DMS79 (cell line): ENCODE results near the gene ACVR1.

ENCODE experiments used
- DNase-seq: peaks from one replicate; lab custom pipeline; 2025; lab: John Stamatoyannopoulos, UW

The ACVR1 gene

DNA sequence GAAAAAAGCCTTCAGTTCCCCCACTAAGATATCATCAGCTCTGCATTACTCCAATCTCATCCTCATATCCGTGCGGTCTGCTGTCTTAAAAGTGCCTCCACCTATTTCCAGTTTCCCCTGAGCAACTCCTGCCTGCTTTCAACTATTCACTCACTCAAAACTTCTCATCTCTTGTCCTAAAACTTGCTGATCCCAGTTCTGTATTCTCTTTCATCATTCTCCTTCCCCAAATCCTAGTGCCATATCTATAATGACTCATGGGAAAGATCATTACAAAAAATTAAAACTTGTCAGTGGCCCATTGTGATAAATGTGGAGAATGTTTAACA lies 20.0 kb downstream of the ACVR1 start:
- no peak for DNase-seq

DNA sequence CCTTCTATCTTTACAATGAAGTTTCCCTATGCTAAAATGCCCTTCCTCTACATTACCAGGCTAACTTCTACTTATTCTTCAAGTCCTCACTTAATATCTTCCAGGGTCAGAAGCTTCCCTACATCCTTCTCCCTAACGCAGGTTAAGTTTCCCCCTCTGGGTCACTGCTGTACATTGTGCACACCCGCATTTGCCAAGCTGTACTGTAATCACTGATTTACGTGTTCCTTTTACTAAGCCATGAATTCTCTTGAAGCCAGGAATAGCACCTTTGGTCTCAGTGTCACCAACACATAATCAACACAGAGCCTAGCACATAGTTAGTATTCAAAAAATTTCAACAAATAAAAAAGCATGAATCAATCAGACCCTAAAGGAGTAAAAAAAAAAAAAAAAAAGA lies 22.3 kb downstream of the ACVR1 start:
- DNase-seq = no peak

DNA sequence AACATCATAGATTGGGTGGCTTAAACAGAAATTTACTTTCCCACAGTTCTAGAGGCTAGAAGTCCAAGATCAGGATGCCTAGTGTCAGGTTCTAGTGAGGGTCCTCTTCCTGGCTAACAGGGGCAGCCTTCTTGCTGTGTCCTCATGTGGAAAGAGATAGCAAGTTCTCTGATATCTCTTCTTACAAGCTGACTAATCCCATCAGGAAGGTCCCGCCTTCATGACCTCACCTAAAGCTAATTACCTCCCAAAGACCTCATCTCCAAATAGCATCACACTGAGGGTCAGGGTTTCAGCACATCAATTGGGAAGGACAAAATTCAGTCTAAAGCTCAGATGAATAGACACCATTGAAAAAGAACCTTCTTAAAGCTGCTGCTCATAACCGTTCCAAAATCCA lies 22.9 kb downstream of the ACVR1 start:
- no peak for DNase-seq

DNA sequence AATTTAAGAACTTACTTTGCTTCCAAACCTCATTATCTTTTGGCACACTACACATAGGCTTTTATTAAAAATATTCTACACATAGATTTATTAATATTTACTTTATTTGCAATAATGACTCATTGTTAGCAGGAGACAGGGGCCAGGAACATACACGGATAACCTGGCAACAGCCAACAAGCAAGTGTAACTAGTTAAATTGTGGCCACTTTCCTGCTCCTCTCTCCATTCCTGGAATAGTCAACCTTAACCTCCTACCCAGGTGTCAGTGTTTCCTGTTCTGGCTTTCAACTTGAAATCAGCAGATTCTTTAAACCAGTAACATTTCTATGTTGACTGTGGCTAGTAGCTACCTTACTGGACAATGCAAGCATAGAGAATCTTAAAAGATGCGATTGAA lies 26.5 kb downstream of the ACVR1 start:
- DNase-seq = no peak

DNA sequence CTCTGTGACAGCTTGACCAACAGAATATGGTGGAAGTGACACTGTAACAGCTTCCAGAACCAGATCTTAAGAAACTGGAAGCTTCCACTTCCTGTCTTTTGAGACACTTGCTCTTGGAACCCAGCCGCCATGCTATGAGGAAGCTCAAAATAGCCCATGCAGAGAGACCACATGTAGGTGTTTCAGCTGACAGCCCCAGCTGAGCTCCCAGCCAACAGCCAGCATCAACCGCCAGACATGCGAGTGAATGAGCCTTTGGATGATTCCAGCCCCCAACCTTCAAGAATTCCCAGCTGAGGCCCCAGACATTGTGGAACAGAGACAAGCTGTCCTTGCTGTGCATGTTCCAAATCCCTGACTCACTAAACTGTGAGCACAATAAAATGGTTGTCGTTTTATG lies 27.9 kb downstream of the ACVR1 start:
- no peak for DNase-seq

DNA sequence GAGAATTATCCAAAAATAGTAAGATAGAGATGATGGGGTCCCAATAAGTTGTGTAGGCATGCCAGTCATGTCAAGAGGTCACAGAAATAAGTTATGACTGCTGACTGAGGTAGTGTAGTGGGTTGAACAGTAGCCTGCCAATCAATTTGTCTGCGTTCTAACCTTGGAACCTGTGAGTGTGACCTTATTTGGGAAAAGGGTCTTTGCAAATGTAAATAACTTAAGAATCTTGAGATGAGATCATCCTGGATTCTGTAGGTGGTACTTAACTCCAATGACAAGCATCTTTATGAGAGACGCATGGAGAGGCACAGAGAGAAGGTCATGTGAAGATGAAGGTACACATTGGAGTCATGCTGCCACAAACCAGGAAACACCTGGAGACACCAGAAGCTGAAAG lies 31.0 kb downstream of the ACVR1 start:
- no peak for DNase-seq

DNA sequence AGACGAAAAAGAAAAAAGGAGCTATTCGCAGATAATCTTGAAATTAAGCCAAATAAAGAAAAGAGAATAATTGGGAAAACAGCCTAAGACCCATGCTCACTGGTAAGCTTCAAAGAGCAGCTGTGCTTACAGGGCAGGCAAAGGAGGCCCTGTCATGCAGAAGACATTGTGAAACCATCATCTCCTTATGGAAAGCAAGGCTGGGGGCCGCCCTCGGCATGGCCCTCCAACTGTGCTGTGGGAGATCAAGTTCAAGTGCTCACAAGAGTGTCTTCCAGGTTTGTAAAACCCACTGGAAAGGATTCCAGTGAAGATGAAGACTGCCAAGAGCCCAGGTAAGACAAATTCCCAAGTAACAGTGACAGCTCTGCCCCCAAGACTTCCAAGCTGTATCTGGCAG lies 32.2 kb downstream of the ACVR1 start:
- DNase-seq = peak; percentile 81

DNA sequence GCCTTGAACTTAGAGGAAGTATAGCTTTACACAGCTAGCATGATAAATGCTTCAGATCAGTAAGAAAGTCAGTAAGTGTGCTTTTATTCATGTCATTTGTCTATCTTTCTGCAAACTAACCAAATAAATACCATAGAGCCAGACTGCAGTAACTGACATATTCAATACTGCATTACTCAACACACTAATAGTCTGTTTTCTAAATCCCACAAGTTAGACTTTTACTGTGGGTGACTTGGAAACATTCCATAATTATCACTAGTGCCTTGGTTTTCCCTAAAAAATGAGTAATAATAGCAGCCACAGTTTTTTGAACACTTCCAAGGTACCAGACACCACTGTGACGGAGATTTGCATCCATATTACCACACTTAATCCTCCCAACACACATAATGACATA lies 33.0 kb downstream of the ACVR1 start:
- DNase-seq = no peak

DNA sequence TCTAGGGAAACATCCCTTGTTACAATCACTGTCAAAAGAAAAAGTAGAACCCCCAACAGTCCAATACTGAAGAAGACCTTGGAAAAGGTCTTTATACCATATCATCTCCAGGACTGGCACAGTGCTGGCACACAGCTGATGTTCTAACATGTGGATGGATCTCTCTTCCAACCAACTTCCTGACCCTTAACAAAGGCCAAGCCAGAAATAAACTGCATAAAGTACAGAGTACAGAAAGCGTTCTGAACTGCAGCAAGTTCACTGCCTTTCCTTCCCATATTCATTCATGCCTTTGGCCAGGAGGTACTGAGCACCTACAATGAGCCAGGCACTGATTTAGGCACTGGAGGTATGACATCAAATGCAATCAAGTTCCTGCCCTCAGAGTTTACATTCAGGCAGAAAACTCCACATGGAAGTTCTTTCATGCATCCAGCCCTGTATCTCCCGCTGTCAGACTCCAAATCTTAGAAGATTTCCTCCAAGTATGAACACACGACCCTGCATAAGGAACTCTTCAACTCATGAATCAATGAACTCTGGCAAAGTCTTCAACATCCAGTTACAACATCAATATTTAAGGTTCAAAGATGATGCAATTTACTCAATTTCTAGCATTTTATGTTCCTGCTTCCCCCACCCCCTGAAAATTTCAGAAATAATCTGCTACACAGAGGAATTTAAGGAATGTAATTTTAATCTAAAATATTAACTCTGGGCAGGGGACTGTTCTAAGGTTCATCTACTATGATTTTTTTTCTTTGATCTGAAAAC lies 33.8 kb downstream of the ACVR1 start:
- DNase-seq = no peak

DNA sequence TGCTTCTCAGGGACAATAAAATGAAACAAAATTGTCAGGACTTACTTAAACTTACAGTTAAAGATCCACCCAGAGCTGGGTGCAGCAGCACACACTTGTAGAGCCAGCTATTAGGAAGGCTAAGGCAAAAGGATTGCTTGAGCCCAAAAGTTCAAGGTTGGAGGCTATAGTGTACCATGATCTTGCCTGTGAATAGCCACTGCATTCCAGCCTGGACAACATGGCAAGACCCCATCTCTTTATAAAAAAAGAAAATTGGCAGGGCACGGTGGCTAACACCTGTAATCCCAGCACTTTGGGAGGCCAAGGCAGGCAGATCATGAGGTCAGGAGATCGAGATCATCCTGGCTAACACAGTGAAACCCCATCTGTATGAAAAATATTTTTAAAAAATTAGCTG lies 34.6 kb downstream of the ACVR1 start:
- no peak for DNase-seq

DNA sequence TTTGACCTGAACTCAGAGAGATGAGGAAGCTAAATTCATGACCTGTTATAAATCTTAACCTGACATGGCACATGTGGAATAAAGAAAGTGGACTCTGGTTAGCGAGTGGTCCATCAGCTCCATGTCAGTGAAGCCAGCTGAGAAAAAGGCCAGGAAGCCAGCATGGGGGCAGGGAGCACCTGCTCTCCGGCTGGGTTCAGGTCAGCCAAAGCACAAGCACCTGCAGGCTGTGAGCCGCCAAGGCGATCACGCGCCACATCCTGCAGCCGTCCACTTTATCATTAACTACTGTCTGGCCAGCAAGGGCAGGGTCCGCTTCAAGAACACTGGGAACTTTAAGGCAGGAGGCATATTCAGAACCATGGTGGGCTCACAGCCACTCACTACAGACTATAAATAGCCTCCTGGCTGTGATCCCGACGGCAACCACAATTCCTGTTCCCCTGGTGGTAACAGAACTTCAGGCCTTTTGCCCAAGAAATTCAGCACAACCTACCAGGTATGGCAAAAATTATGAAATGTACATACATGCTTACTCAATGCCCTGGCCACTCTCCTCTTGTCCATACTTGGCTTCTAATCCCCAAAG lies 35.5 kb downstream of the ACVR1 start:
- no peak for DNase-seq

DNA sequence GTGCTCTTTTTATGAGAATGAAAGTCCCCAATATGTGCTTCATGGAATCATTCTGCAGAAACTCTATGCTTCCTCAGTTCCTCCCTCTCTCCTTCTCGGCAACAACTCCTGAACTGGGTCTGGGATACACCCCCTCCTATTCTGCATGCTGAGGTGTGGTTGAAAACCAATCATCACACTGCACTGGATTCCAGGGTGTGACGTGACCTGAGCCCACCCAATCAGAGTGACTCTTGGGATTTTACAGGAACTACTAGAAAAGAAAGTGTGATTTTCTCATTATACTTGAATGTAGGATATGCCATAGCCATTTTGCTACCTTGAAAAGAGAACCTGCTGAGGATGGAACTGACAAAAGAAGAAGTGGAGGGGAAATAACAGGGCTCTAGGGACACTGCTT lies 36.3 kb downstream of the ACVR1 start:
- DNase-seq = no peak

DNA sequence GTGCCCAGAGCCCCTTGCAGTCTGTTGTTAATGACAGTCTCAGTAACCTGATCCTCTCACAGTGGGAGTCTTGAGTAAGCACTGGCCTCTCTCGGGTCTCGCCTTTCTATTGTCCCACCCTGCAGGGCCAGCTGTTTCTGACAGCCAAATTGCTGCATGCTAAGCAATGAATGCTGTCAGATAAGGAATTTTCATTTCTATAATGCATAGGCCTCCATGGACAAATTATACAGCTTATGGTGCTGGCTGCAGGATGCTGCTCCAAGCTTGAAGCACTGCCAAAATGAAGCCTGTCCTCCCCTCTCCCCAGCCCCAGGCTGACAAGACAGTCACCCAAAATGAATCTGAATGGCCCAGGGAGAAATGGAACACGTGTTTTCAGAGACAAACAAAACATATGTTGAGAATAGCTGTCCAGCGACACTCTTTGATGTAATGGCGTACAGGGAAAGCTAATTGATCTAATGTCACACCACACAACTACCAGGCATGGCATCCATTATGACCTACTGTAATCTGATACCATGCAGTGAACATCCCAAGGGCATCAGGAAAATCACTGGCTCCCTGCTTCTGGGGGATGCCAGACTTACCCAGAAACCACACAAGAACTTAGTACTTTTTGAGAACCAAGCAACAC lies 36.8 kb downstream of the ACVR1 start:
- peak; percentile 90 for DNase-seq

DNA sequence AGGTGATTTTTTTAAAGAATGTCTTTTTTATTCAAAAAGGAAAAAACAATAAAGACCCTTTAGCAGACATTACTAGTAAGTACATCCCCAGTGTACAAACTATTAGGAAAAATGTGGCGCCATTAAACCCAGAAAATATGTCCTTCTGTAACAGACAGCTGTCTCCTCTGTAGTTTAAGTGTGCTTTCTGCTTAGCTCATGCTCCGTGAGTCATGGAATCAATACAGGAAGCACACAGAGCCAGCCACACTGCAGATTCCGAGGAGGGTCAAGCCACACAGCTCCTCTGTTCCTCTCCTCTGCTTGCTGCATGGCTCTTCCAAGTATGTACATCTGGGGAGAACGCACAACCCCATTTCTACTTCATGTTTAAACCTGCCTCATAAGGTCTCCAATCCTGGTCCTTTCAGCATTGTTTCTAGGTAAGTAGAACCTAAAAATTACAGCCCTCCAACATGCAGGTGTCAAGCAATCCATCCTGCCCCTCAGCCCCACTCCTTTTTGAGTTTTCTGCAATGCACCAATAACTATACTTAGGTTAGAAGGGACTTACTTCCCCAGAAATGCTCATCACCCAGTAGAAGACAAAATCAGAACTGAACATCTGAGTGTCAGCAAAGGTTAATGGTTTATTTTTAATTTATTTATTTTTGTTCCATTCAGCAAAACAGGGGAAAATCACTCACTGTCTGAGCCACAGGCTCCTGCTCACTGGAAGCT lies 37.5 kb downstream of the ACVR1 start:
- DNase-seq = peak; percentile 78

DNA sequence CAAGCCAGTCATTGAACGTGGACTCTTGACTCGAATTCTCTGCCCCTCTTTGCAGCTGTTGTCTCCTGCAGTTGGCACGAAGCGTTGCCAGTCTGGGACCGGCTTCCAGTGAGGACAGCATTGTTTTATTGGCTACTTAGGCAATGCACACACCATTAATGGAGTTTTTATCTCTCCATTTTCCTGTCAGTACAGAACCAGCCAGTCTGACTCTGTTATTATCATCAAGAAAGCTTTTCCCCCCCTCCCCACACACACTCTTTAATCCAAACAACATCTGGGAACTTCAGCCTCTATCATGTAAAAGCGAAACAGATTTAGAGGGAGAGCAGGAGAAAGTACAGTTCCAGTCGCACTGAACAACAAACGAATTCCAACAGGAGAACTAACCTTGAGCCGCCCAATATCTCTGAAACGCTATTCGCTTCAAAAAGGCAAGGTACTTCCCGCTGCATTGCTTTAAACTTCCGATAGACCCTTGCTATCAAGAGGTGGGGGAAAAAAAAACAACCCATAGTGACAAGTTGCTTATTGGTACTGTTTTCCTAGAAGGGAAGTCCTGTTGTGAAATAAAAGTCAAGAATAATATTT lies 38.2 kb downstream of the ACVR1 start:
- DNase-seq = peak; percentile 89

DNA sequence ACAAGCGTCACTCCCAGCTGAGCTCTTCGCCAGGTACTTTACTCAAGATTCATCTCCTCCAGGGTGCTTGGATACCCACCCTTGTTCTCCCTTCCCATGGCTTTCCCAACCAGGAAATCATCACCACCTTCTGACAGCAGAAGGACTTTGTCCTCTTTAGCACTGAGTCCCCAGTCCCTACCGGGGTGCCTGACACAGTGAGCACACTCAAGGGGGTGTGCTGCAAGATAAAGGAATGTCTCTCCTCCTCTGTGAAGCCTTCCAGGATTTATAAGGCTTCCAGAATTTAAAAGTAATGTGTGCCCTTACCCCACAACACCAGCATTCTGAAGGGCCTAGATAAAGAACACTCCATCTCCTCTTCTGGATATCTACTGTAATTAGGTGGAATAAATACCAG lies 39.6 kb downstream of the ACVR1 start:
- no peak for DNase-seq

DNA sequence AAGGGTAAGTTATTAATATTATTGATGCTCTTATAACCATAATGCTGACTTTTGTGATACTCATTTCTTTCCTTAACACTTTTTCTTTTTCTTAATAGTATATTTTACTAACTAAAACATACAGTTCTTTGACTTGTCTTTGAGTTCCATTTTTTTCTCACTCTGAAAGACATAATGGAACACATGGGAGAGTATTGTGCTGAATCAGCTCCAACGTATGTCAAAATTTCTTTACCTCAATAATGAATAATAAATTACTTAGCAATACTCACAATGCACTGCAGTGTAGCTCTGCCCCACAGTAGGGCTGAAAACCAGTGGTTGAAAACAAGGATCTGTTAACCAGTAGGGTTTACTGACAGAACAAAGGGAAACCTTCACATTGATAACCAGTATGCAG lies 40.7 kb downstream of the ACVR1 start:
- DNase-seq = no peak

DNA sequence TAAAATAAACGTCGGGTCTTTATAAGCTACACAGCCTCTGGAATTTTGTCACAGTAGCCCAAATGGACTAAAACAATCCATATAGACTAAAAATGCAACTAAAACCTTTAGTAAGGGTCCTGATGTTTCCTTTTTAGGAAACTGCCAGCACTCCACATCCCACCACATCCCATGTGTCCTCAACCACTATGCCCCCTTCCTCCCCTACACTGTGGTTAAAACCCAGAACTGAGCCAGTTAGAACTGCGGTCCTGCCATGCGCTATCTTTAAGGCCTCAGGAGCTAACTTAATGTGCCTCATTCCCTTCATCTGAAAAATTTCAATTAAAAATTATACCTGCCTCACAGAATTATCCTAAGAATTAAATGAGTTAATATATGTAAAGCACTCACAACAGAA lies 41.1 kb downstream of the ACVR1 start:
- no peak for DNase-seq

DNA sequence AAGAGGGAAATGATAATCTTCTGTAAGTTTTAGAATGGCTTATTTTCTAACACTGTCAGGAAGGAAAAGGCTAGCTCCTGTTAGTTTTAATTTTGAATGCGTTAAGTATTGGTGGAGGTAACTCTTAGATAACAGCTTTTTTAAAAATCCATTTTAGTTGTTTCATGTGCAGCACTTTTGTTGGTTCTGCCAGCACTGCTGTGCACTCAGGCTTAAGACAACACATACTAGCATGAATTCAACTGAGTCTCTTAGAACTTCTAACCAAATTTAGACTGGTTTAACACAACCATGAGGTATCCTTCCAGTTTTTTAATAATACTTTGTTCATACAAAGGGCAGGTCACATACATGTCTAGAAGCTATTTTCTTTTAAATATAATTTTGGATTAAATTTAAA lies 42.4 kb downstream of the ACVR1 start:
- DNase-seq = no peak

DNA sequence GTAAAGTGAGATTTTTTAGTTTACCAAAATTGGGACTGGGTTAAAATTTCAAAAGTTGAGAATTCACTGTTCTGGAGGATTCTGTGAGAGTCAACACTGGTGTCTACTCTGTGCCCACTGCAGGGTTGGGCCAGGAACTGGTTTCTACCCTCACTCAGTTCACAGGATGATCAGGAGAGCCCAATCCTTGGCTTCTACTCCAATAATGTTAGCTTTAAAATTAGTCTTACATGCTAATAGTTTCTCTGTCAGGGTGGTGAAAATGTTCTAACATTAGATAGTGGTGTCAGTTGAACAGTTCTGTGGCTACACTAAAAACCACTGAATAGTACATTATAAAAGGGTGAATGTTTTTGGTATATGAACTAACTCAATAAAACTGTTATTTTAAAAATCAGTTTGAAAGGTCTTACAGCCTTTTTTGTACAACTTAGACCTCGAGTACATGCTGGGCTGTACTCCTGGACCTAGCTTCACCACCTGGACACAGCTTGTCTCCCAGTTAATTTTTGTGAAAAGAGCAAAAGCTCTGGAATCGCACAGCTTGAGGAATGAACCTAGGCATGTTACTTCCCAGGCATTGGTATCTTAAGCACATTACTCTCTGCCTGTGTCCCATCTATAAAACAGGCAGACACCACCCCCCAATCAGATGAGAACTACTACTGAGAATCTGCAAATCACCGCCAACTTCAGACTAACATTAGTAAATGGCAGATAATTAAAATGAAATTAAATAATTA lies 44.4 kb downstream of the ACVR1 start:
- no peak for DNase-seq

DNA sequence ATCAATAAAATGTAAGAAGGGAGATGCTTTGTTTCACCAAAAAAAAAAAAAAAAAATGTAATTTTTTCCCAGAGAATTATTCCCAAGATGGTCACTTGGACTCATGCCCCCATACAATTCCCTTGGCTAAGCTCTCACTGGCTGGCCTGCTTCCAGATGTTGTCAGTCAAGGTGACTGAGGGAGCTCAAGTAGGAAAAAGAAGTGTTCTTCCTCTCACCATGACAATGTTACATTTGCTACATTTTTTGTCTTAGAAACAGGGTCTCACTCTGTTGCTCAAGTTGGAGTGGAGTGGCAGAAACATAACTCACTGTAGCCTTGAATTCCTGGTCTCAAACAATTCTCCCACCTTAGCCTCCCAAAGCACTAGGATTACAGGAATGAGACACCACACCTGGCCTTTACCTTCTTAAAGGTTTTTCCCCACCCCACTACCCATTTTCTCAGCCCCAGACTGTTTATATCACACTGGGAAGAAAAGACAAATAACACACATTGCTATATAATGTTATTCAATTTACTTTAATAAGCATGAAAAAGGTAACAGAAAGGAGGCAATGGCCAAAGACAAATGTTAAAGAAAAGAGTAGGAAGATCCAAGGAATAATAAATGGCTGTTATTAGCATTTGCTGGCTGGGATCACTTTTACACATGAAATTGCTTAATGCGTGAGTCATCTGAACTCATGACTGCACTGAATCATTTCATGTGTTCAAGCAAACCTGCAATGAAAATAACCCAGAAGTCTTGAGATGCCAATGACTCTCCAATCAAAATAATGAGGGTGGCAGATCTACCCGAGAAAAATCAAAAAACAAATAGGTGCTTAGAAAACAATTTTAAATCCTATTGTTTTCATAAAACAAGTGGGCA lies 45.2 kb downstream of the ACVR1 start:
- no peak for DNase-seq
